Left lung (tissue), 10 donors: Measurements from ENCODE around the gene ALKBH8. TPM values are rescaled to one million over a fixed set of nuclear protein-coding genes. Genes with fewer than 3 reads are reported as not detected.
"Not testable (repeated sequence)": the region's sequence is repeated elsewhere in the genome, so short reads cannot be mapped to it uniquely, and the experiment has no call there.

Experiments
- ATAC-seq: fragments of 200-7000 bp; cut with Tn5 transposase; one replicate; pipeline ENCODE4 v1.9.1; 2020; ENCODE audit warnings: moderate library complexity
- DNase-seq, 4 donors: peaks; one replicate each; pipeline ENCODE4 v3.0.0-alpha.2; 2013 to 2020
- H3K27ac ChIP-seq, 2 donors: fragments of 200-600 bp; sonication (generic) in 1 of 2; one replicate each; pipeline versions ENCODE4 v1.5.0 to v1.8.0; 2020 to 2021
- H3K27me3 ChIP-seq, 2 donors: fragments of 200-600 bp; sonication (generic) in 1 of 2; one replicate each; pipeline versions ENCODE4 v1.5.0 to v1.8.0; 2020 to 2021
- H3K36me3 ChIP-seq, 2 donors: fragments of 200-600 bp; sonication (generic) in 1 of 2; one replicate each; pipeline versions ENCODE4 v1.5.0 to v1.8.0; 2020 to 2021
- H3K4me1 ChIP-seq, 2 donors: fragments of 200-600 bp; one replicate each; pipeline ENCODE4 v1.8.0; 2021
- H3K4me3 ChIP-seq, 2 donors: fragments of 200-600 bp; sonication (generic) in 1 of 2; one replicate each; pipeline versions ENCODE4 v1.5.0 to v1.8.0; 2020 to 2021; ENCODE audit warnings: mild to moderate bottlenecking in 1 of 2
- H3K9me3 ChIP-seq, 2 donors: fragments of 200-600 bp; sonication (generic) in 1 of 2; one replicate each; pipeline versions ENCODE4 v1.5.0 to v1.8.0; 2020 to 2021
- CTCF ChIP-seq, 2 donors: fragments of 200-600 bp; sonication (generic) in 1 of 2; IDR thresholded peaks; one replicate each; pipeline versions ENCODE4 v1.5.0 to v1.8.0; 2021; ENCODE audit warnings: antibody characterized with exemption in 2 of 2
- intact Hi-C, 2 donors: fragments of 100-400 bp; cut with DNase I; formaldehyde crosslinking; loops; one replicate each; pipeline versions ENCODE4 v1.11.2 to v1.14.2; 2022
- polyA plus RNA-seq, 6 donors: library from polyadenylated mRNA; unstranded; fragments of 120-200 nt; gene quantifications; one replicate each; pipeline ENCODE4 v1.2.1, GENCODE V29; 2013; ENCODE audit not compliant: insufficient read length in 6 of 6
- total RNA-seq, 2 donors: library from RNA; stranded (reverse); fragmentation: NEBNext Ultra II Directional; extraction: Animal tissue kit (Norgen Biotek cat#: 25700); gene quantifications; one replicate each; pipeline ENCODE4 v1.2.1, GENCODE V29; 2021
- donor health status: DM: no; HTN: yes; CAD: no.
- donor health status: DM: no; HTN: no; CAD: no.

The ALKBH8 gene
- total and polyA plus RNA-seq, 8 donors = 6.5 to 16.5 (median 14.8) TPM

- H3K4me1 ChIP-seq = no peaks in the 10 kb centered on the region
- H3K36me3 ChIP-seq = peaks cover 0 to 54% of the 10 kb centered on the region in 2 donors
- DNase-seq (peak in 1 of 4 donors; percentile 7), ATAC-seq (no peak)
- H3K27ac ChIP-seq = no peak overlapping the region
- TF ChIP-seq CTCF (IDR thresholded peaks at IDR 0.05) = no peak
- no peaks in the 10 kb centered on the region for H3K27me3 ChIP-seq
- H3K9me3 ChIP-seq = peaks cover 0 to 16% of the 10 kb centered on the region in 2 donors
- H3K4me3 ChIP-seq = no peak overlapping the region
- intact Hi-C loops = no loop called here
These were observed 59.8 kb downstream of the ALKBH8 start for GRCh38 chr11:107505647-107506225.

GRCh38 chr11:107504981-107505380 is 60.6 kb downstream of the ALKBH8 start:
- ATAC-seq = no peak
- Histone ChIP-seq H3K4me3 (no peak overlapping the region), H3K9me3 (peaks cover 0 to 16% of the 10 kb centered on the region in 2 donors), H3K36me3 (peaks cover 0 to 54% of the 10 kb centered on the region in 2 donors), H3K27me3 (no peaks in the 10 kb centered on the region), H3K4me1 (no peaks in the 10 kb centered on the region), H3K27ac (no peak overlapping the region)
- intact Hi-C loops = no loop called here
- no peak for DNase-seq
- no peak for TF ChIP-seq CTCF (IDR thresholded peaks at IDR 0.05)

- ATAC-seq (no peak), DNase-seq (no peak)
- peaks cover 0 to 16% of the 10 kb centered on the region in 2 donors for H3K9me3 ChIP-seq
- no peak overlapping the region for H3K27ac ChIP-seq
- H3K36me3 ChIP-seq = peaks cover 0 to 47% of the 10 kb centered on the region in 2 donors
- H3K4me1 ChIP-seq = no peaks in the 10 kb centered on the region
- no peaks in the 10 kb centered on the region for H3K27me3 ChIP-seq
- no peak for TF ChIP-seq CTCF (IDR thresholded peaks at IDR 0.05)
- H3K4me3 ChIP-seq = no peak overlapping the region
- intact Hi-C loops = no loop called here
These were observed 63.8 kb downstream of the ALKBH8 start for GRCh38 chr11:107501713-107502112.

- DNase-seq, H3K27ac ChIP-seq, intact Hi-C loops, H3K4me1 ChIP-seq, H3K4me3 ChIP-seq, H3K27me3 ChIP-seq, ATAC-seq: not testable (repeated sequence)
- H3K9me3 ChIP-seq = peaks cover 0 to 11% of the 10 kb centered on the region in 2 donors
- H3K36me3 ChIP-seq = peaks cover 0 to 14% of the 10 kb centered on the region in 2 donors
These were observed 68.2 kb downstream of the ALKBH8 start for GRCh38 chr11:107497371-107497770.

GRCh38 chr11:107496011-107496410 is 69.5 kb downstream of the ALKBH8 start:
- Histone ChIP-seq H3K27ac (no peak overlapping the region), H3K4me3 (no peak overlapping the region), H3K27me3 (no peaks in the 10 kb centered on the region), H3K36me3 (peaks cover 0 to under 1% of the 10 kb centered on the region in 2 donors), H3K4me1 (no peaks in the 10 kb centered on the region), H3K9me3 (no peaks in the 10 kb centered on the region)
- no peak for TF ChIP-seq CTCF (IDR thresholded peaks at IDR 0.05)
- peak in 2 of 4 donors; percentile 29 to 42 for DNase-seq
- intact Hi-C loops = no loop called here
- ATAC-seq = no peak

GRCh38 chr11:107494055-107494454 is 71.5 kb downstream of the ALKBH8 start:
- Histone ChIP-seq H3K9me3 (no peaks in the 10 kb centered on the region), H3K27me3 (no peaks in the 10 kb centered on the region), H3K4me3 (no peak overlapping the region), H3K4me1 (no peaks in the 10 kb centered on the region), H3K36me3 (no peaks in the 10 kb centered on the region), H3K27ac (no peak overlapping the region)
- ATAC-seq = no peak
- no peak for DNase-seq
- no peak for TF ChIP-seq CTCF (IDR thresholded peaks at IDR 0.05)
- intact Hi-C loops = no loop called here
